Measurements from ENCODE around the gene BOLL.
"Not testable (repeated sequence)": the region's sequence is repeated elsewhere in the genome, so short reads cannot be mapped to it uniquely, and the experiment has no call there.

BOLL gene

DNA sequence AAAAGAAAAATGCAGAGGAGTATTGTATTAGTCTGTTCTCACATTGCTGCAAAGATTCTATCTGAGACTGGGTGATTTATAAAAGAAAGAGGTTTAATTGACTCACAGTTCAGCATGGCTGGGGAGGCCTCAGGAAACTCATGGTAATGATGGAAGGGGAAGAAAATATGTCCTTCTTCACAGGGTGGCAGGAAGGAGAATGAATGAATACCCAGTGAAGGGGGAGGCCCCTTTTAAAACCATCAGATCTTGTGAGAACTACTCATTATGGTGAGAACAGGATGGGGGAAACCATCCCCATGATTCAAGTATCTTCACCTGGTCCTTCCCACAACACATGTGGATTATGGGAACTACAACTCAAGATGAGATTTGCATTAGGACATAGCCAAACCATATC is 10.2 kb upstream of the BOLL start:
- no peak for DNase-seq

DNA sequence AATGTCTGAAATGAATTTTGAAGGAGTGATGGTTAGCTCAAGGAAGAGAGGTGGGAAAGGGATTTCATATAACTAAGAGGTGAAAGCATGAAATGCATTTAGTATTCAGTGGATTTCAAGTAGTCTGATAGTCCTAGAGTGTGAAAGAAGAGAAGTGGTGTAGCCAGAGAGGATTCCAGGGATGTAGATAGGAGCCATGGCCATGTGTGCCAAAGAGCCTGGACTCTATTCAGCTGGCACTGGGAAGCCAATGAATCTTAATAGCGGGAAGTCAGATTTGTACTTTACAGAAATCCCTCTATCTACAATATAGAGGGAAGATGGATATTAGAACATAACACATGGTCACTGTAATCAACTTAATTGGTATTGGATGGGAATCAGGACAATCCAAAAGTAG is 8.3 kb upstream of the BOLL start:
- DNase-seq = no peak

DNA sequence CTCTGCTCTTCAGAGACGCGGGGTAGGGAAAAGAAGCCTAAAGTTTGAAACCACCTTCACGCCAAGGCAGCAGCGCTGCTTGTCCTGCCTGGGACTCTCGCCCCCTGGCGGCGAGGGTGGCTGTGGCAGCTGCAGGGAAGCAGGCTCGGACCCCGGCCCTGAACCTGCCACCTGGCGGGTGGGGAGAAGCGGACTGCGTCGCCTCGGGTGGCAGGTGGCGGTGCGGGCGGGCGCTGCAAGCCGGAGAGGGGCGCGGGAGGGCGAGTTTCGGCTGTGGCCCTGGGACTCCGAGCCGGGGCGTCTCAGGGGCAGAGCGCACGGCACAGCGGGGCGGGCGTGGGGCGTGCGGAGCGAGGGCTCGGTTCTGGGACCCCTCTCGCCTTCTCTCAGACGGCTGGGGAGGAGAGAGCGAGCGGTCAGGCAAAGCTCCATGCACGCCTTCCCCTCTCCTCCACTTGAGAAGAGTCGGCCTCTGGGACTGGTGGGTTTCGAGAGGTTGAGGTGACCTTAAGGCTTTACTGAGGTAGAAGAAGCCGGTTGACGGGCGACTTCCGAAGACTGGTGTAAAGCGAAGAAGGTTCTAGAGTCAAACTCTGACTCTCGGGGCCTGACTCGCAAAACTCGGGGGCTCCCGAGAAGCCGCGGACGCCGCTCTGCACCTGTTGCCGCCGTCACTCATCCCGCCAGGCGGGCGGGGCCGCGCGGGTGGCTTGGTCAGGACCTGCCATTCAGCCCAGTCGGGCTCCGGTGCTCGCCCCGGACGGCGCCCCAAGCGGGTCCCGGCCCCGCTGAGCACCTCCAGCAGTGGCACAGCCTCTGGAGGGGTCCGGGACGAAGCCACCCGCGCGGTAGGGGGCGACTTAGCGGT is 1.1 kb upstream of the BOLL start:
- peak; percentile 49 for DNase-seq

DNA sequence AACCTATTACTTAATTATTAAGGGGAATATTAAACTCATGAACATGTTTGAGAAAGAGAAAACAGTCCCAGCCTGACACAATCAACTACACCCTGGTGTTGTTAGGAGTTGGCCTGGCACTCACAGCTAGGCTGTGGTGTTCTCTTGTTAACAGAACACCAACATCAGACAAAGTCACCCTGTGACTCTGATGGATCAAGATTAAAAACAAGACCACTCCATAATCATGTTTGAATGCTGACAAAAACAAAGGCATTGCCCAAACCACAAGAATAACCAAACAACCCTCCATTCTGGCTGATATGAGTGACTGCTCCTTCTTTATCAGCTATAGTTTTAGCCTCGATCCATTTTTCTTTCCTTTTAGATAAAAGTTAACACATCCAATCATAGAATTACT is 3.0 kb downstream of the BOLL start:
- DNase-seq = no peak

DNA sequence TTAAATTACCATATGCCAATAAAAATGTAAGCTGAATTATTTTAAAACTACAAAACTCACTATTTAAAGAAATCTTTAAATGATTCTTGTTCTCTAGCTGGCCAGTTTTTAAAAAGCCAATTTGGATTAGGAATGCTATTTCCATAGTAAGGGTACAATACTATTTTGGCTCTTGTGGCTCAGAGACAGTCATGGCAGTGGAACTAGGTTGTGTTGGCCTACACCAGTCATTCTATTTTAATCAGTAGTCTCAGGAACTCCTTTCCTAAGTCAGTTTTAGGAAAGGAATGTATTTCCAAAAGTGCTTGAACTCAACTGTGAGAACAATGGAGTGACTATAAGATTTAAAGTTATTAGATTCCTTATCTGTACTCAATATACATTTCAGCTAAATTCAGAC is 5.9 kb downstream of the BOLL start:
- DNase-seq = no peak

DNA sequence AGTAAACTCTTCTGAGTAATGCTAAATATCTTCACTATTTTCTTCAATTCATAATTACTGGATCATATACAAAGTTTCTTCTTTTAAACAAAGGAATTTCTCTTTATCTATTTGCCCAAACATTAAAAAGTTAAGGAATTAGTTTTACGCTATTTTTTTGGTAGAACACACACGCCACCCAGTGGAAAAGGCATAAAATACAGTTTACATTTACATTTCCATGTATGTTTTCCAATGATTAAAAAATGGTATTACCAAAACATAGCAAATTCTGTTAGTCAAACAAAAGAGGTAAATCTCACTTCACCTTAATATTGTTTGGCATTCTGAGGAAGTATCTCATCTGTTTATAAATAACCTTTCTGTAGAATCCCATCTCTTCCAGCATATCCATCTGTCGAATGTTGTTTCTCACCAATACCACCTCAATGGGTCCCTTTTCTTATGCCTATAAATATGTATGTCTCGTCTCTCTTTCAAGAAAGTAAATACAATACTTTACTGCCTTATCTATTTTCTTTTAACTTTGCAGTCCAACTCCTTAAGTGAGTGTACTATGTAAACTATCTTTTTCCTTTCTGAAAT is 7.2 kb downstream of the BOLL start:
- DNase-seq = peak in 1 of 2 experiments; percentile 3

DNA sequence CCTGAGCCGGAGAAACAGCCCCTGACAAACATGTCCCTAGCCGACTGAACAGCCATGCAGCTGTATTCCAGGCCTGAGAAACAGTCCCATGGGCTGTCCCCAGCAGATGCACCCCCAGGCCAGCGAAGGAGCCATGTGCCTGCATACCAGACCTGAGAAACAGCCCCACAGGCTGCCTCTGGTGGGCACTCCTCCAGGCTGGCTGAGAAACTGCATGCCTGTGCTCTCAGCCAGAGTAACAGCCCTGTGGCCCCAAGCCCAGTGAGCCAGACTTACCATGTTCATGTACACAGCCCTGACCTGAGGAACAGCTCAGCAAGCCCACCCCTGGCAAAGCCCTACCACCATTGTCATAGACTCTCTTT is 24.8 kb downstream of the BOLL start:
- no peak for DNase-seq

GRCh38 chr2:197759625-197760292 is 25.4 kb downstream of the BOLL start:
- DNase-seq = no peak

GRCh38 chr2:197759013-197759412 is 26.1 kb downstream of the BOLL start:
- DNase-seq = no peak

DNA sequence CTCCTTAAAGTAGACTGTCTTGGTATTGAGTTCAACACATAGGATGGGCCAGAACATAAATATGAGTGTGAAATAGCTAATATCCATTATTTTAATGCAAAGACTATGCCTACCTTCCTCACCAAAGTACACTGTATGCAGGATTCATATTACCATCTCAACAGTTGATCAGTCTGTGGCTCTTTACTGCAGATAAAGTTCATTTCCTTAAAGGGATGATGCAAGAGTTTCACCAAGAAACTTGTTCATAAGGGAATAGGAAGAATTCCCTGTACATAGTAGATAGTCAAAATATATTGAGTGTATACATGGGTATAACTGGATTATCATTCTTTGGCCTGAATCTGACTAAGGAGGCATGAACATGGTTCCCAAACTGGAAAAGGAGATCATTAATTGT is 44.9 kb downstream of the BOLL start:
- DNase-seq = no peak

GRCh38 chr2:197728555-197729544 is 56.3 kb downstream of the BOLL start:
- not testable (repeated sequence) for DNase-seq

GRCh38 chr2:197727011-197727410 is 58.1 kb downstream of the BOLL start:
- no peak for DNase-seq

DNA sequence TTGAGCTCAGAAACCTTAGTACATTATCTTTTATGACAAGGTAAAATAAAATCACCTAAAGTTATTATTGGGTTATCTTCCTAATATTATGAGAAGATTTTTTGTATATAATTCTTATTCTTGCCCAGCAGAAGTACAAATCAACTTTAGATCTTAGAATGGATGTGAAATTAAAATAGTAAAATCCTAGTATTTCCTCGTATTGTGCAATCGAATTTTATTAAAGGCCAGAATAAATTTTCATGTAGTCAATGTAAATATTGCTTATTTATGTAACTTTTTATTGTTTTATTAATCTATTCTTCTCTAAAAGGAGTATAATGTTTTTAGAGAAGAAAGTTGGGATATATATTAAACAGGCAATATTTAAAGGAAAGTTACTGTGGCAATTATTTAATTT is 67.3 kb downstream of the BOLL start:
- no peak for DNase-seq

DNA sequence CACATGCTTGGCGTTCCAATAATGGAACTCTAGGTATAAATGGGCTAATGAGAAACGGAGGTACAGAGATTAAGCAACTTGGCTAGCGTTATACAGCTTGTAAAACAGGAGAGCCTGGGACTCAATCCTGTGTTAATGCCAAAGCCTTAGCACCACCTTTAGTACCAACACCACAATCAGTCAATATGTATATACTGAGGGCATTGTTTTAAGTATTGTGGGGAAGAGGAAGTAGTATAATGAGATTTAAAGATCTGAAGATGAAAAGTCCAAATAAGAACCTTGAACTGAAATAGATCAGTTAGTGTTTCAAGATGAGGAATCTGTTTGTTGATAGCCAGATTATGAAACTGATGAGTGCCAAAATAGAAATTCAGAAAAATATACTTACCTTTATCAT is 71.8 kb downstream of the BOLL start:
- no peak for DNase-seq

GRCh38 chr2:197711578-197711977 is 73.5 kb downstream of the BOLL start:
- no peak for DNase-seq

DNA sequence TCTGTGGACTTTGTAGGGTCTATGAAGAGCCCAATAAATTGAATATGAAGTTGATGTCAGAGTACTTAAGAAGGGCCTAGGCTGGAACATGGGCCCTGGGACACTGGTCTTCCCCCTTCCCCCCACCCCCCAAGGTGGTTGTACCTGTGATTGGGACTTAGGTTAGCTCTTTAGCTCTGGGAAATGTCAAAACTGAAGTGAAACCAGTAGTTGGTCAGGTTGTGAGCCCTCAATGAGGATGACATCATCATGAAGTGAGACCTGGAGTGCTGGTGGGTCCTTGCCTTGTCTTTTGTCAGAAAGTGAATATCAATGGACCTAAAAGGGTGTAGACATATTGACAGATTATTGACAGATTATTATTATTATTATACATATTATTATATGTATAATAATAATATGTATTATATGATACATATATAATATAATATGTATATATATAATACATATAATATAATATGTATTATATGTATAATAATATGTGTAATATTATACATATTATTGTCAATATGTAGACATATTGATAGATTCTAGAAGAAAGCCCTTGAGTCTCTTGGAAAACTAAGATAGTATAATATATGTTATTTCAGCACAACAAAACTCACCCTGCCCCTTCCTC is 74.6 kb downstream of the BOLL start:
- DNase-seq = no peak

DNA sequence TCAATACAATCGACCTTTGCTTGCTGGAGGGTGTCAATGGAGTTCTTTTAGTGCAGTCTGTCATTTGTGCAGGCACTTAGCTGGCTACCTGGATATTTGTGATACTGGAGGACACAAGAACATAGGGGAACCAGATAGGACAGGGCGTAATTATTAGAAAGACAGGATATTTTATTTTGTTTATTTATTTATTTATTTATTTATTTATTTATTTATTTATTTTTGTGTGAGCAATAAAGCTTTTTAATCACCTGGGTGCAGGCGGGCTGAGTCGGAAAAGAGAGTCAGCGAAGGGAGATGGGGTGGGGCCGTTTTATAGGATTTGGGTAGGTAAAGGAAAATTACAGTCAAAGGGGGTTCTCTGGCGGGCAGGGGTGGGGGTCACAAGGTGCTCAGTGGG is 76.0 kb downstream of the BOLL start:
- not testable (repeated sequence) for DNase-seq

DNA sequence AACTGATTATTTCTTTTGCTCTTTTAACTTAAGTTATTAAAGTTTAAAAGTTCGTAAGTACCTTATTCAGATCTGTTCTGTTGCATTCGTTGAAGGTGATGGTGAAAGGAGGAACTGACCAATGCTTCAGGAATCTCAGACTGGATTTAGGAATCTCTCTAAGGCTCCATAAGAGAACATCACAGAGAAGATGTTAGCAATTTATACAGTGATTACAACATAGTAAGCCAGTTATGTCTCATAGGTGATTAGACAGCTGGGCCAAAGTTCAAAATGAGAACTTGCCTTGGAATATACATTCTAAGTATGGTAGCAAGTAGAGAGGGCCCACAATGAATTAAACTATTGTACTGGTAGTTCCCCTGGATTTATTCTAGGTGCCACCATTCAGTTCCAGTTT is 76.8 kb downstream of the BOLL start:
- no peak for DNase-seq

DNA sequence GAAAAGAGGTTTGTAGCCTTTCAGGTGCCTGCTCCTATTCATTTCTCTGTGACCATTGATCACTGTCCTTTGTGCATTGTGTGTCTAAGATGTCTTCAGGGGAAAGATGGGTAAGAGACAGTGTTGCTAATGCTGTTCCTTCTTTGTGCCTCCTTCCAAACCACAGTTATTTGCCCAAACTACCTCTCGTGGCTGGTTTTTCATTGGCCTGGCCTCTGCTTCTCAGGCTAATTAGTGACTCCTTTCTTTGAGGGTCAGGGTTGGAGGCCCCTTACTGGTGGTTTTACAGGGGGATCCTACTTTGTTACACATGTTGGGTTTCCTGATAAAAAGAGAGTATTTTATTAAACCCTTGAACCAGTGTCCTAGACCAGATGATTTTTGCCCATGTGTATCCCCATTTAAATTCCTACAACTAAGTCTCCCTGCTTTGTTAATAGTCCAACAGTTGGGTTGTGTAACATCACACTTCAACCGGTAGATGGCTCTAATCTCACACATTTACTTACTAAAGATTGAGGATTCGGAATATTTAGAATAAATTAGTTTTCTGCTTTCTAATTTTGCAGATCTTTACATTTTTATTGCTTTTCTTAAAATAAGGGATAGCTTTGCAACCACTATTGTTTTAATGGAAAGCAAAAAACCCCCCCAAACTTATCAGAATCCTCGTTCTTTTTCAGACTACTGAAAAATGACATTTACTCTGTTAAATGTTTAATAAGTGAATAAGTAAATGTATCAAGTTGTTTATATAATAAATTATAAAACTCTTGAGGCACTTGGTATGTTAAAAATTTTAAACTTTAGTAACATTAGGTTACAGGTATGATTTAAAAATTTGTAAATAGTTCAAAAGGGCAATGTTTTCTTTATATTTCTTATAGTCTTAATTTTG is 77.6 kb downstream of the BOLL start:
- no peak for DNase-seq

DNA sequence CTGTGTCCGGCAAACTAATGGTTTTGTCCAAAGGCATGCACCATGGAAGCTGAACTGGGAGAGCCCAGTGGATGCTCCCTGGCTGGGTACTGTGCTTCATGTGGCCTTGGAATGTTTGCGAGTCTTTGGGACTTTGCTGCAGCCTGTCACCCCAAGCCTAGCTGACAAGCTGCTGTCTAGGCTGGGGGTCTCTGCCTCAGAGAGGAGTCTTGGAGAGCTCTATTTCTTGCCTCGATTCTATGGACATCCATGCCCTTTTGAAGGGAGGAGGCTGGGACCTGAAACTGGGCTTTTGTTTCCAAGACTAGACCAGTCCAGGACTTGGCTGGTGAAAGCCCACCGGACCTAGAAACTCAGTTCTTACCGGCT is 78.3 kb downstream of the BOLL start:
- DNase-seq = no peak

Data from activated CD4-positive, alpha-beta T cell treated with anti-CD3 and anti-CD28 coated beads, Interleukin-2, amount 50 U/mL, for 4 hours (primary cell).